ENCODE results near the gene MEGF11.

Gene MEGF11

DNA sequence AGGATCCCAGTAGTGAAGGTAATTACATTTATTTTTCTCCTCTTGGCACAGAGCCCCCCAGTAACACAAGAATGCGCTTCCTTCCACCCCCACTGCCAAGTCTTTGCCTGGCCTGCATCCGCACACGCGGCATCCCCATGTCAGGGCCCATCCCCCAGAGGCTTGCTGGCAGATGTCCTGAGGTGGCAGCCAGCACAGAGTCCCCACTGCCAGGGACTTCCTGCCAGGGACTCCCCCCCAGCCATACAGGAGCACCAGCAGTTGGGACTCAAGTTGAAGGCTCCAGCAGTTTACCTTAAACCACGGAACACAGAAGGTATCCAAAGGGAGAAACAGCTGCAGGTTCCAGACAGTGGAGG is 41.0 kb downstream of the MEGF11 start:
- Histone ChIP-seq H3K4me1 (ENCODE audit: insufficient read depth, poor library complexity, severe bottlenecking) (no peaks in the 10 kb centered on the region), H3K36me3 (ENCODE audit: low read depth) (no peaks in the 10 kb centered on the region), H3K9me3 (ENCODE audit: severe bottlenecking) (no peaks in the 10 kb centered on the region), H3K4me3 (ENCODE audit: severe bottlenecking) (no peak overlapping the region), H3K27ac (ENCODE audit: poor library complexity, severe bottlenecking) (no peak overlapping the region), H3K27me3 (ENCODE audit: insufficient read depth, poor library complexity, severe bottlenecking) (no peaks in the 10 kb centered on the region)
- peak; percentile 44 for DNase-seq (ENCODE audit: low spot score)
- ATAC-seq (ENCODE audit: low read depth), result no peak
- TF ChIP-seq, protein P1, sequence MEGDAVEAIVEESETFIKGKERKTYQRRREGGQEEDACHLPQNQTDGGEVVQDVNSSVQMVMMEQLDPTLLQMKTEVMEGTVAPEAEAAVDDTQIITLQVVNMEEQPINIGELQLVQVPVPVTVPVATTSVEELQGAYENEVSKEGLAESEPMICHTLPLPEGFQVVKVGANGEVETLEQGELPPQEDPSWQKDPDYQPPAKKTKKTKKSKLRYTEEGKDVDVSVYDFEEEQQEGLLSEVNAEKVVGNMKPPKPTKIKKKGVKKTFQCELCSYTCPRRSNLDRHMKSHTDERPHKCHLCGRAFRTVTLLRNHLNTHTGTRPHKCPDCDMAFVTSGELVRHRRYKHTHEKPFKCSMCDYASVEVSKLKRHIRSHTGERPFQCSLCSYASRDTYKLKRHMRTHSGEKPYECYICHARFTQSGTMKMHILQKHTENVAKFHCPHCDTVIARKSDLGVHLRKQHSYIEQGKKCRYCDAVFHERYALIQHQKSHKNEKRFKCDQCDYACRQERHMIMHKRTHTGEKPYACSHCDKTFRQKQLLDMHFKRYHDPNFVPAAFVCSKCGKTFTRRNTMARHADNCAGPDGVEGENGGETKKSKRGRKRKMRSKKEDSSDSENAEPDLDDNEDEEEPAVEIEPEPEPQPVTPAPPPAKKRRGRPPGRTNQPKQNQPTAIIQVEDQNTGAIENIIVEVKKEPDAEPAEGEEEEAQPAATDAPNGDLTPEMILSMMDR (IDR thresholded peaks at IDR 0.05; ENCODE audit: poor library complexity, severe bottlenecking), result no peak

GRCh38 chr15:66211670-66212562 is 41.6 kb downstream of the MEGF11 start:
- no peaks in the 10 kb centered on the region for H3K9me3 ChIP-seq (ENCODE audit: severe bottlenecking)
- TF ChIP-seq, protein P1 (IDR thresholded peaks at IDR 0.05; ENCODE audit: poor library complexity, severe bottlenecking), result no peak
- no peaks in the 10 kb centered on the region for H3K4me1 ChIP-seq (ENCODE audit: insufficient read depth, poor library complexity, severe bottlenecking)
- ATAC-seq (ENCODE audit: low read depth), result no peak
- no peaks in the 10 kb centered on the region for H3K27me3 ChIP-seq (ENCODE audit: insufficient read depth, poor library complexity, severe bottlenecking)
- DNase-seq (ENCODE audit: low spot score), result peak; percentile 54
- no peaks in the 10 kb centered on the region for H3K36me3 ChIP-seq (ENCODE audit: low read depth)
- no peak overlapping the region for H3K27ac ChIP-seq (ENCODE audit: poor library complexity, severe bottlenecking)
- H3K4me3 ChIP-seq (ENCODE audit: severe bottlenecking), result no peak overlapping the region

DNA sequence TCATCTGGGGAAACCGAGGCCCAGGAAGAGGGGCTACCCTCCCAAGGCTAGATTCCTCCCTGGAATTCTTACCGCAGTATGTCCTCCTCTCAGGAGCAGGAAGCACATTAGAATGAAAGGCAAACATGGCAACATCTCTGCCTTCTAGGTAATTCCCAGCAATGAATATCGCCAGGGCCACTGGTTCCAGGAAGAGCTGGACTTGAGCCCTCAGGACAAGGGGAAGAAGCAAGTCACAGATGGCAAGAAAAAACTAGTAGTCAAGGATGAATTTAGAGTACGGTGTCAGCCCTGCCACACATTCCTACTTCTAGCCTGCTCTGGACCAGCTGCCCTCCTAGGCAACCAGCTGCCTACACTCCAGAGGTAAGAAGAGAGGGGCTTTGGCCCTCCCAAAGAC is 42.9 kb downstream of the MEGF11 start:
- Histone ChIP-seq H3K4me3 (ENCODE audit: severe bottlenecking) (no peak overlapping the region), H3K9me3 (ENCODE audit: severe bottlenecking) (no peaks in the 10 kb centered on the region), H3K27ac (ENCODE audit: poor library complexity, severe bottlenecking) (no peak overlapping the region), H3K4me1 (ENCODE audit: insufficient read depth, poor library complexity, severe bottlenecking) (no peaks in the 10 kb centered on the region), H3K27me3 (ENCODE audit: insufficient read depth, poor library complexity, severe bottlenecking) (no peaks in the 10 kb centered on the region), H3K36me3 (ENCODE audit: low read depth) (no peaks in the 10 kb centered on the region)
- DNase-seq (ENCODE audit: low spot score) (no peak), ATAC-seq (ENCODE audit: low read depth) (0 out of 3 replicates have a peak, but pooled peaks have one; percentile 14)
- TF ChIP-seq, protein P1 (IDR thresholded peaks at IDR 0.05; ENCODE audit: poor library complexity, severe bottlenecking), result no peak

DNA sequence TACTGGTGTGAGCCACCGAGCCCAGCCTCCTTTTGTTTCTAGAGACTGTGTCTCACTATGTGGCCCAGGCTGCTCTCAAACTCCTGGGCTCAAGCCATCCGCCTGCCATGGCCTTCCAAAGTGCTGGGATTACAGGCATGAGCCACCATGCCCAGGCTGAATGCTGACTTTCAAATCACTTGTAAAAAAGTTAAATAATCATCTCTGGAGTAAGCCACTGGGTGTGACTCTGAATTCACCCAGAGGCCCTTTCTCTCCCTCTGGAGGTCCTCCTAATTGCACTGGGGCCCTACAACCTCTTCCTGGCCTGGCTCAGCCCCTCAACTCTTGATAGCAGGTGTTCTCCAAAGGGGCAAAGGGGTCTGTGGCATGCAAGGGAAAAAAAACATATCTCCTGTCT is 54.8 kb downstream of the MEGF11 start:
- Histone ChIP-seq H3K4me1 (ENCODE audit: insufficient read depth, poor library complexity, severe bottlenecking) (peaks cover 6% of the 10 kb centered on the region), H3K9me3 (ENCODE audit: severe bottlenecking) (no peaks in the 10 kb centered on the region), H3K27me3 (ENCODE audit: insufficient read depth, poor library complexity, severe bottlenecking) (no peaks in the 10 kb centered on the region), H3K36me3 (ENCODE audit: low read depth) (no peaks in the 10 kb centered on the region), H3K4me3 (ENCODE audit: severe bottlenecking) (no peak overlapping the region), H3K27ac (ENCODE audit: poor library complexity, severe bottlenecking) (no peak overlapping the region)
- ATAC-seq (ENCODE audit: low read depth) (no peak), DNase-seq (ENCODE audit: low spot score) (no peak)
- TF ChIP-seq, protein P1 (IDR thresholded peaks at IDR 0.05; ENCODE audit: poor library complexity, severe bottlenecking), result no peak

GRCh38 chr15:66196602-66197001 is 56.9 kb downstream of the MEGF11 start:
- H3K36me3 ChIP-seq (ENCODE audit: low read depth), result no peaks in the 10 kb centered on the region
- no peaks in the 10 kb centered on the region for H3K9me3 ChIP-seq (ENCODE audit: severe bottlenecking)
- H3K4me3 ChIP-seq (ENCODE audit: severe bottlenecking), result no peak overlapping the region
- H3K27me3 ChIP-seq (ENCODE audit: insufficient read depth, poor library complexity, severe bottlenecking), result no peaks in the 10 kb centered on the region
- peak overlapping the region; percentile 9 for H3K27ac ChIP-seq (ENCODE audit: poor library complexity, severe bottlenecking)
- ATAC-seq (ENCODE audit: low read depth) (peak; percentile 90), DNase-seq (ENCODE audit: low spot score) (no peak)
- TF ChIP-seq, protein P1 (IDR thresholded peaks at IDR 0.05; ENCODE audit: poor library complexity, severe bottlenecking), result no peak
- peaks cover 6% of the 10 kb centered on the region for H3K4me1 ChIP-seq (ENCODE audit: insufficient read depth, poor library complexity, severe bottlenecking)

Measured in RWPE2 (cell line).